PC-3 (cell line): ENCODE measurements around the gene AGPS.

Source experiments
- CTCF ChIP-seq: fragments of 300-600 bp; sonication (generic); conservative IDR thresholded peaks from 2 replicates; pipeline ENCODE4 v1.5.1; 2017; ENCODE audit warnings: antibody characterized with exemption, low read depth, mild to moderate bottlenecking, low read length
- EZH2 ChIP-seq: fragments of 300-600 bp; sonication (generic); IDR thresholded peaks from one replicate; pipeline ENCODE4 v1.6.1; 2017; ENCODE audit warnings: antibody characterized with exemption, mild to moderate bottlenecking, low read length; ENCODE audit not compliant: unreplicated experiment
- EZH2phosphoT487 ChIP-seq: fragments of 300-600 bp; sonication (generic); IDR thresholded peaks from 2 replicates; pipeline ENCODE4 v1.6.1; 2018; ENCODE audit warnings: mild to moderate bottlenecking, antibody characterized with exemption, low read length, borderline replicate concordance

- TF ChIP-seq EZH2 (no peak), CTCF (no peak), EZH2phosphoT487 (no peak)
Observed at GRCh38 chr2:177396703-177397460, 4.3 kb downstream of the AGPS start.
